HEK293 (cell line): ENCODE measurements around the gene PSRC1.

Experiments
- GLIS1 ChIP-seq: fragments of 450-650 bp; formaldehyde crosslinking; IDR thresholded peaks from 2 replicates; pipeline ENCODE4 v1.5.1; 2016; ENCODE audit warnings: missing biosample characterization, missing genetic modification characterization
- SCRT2 ChIP-seq: fragments of 450-650 bp; formaldehyde crosslinking; IDR thresholded peaks from 2 replicates; pipeline ENCODE4 v1.5.1; 2016; ENCODE audit warnings: missing biosample characterization, missing genetic modification characterization
- SP2 ChIP-seq: fragments of 450-650 bp; formaldehyde crosslinking; IDR thresholded peaks from 2 replicates; pipeline ENCODE4 v1.5.1; 2016; ENCODE audit warnings: missing biosample characterization, missing genetic modification characterization
- TRIM28 ChIP-seq: IDR thresholded peaks from 2 replicates; pipeline ENCODE4 v1.6.1; 2011; ENCODE audit warnings: low read length, control low read depth, borderline replicate concordance
- ZFHX2 ChIP-seq: fragments of 450-650 bp; formaldehyde crosslinking; conservative IDR thresholded peaks from 2 replicates; pipeline ENCODE4 v1.5.1; 2016; ENCODE audit warnings: missing biosample characterization, missing genetic modification characterization
- ZNF10 ChIP-seq: fragments of 450-650 bp; formaldehyde crosslinking; IDR thresholded peaks from 2 replicates; pipeline ENCODE4 v1.5.1; 2017; ENCODE audit warnings: missing biosample characterization, missing genetic modification characterization
- ZNF211 ChIP-seq: fragments of 450-650 bp; formaldehyde crosslinking; IDR thresholded peaks from 2 replicates; pipeline ENCODE4 v1.5.1; 2016; ENCODE audit warnings: low read depth, missing biosample characterization, missing genetic modification characterization
- ZNF341 ChIP-seq: fragments of 450-650 bp; formaldehyde crosslinking; IDR thresholded peaks from 2 replicates; pipeline ENCODE4; 2016; ENCODE audit warnings: low read depth, missing biosample characterization, missing genetic modification characterization
- ZNF37A ChIP-seq: fragments of 450-650 bp; IDR thresholded peaks from 2 replicates; pipeline ENCODE4 v1.5.1; 2018; ENCODE audit warnings: missing biosample characterization, missing genetic modification characterization
- ZNF416 ChIP-seq: fragments of 450-650 bp; formaldehyde crosslinking; IDR thresholded peaks from 2 replicates; pipeline ENCODE4 v1.5.1; 2016; ENCODE audit warnings: missing biosample characterization, missing genetic modification characterization
- ZNF529 ChIP-seq: fragments of 450-650 bp; formaldehyde crosslinking; IDR thresholded peaks from 2 replicates; pipeline ENCODE4 v1.5.1; 2017; ENCODE audit warnings: missing genetic modification characterization, missing biosample characterization; ENCODE audit not compliant: insufficient replicate concordance
- ZNF571 ChIP-seq: fragments of 450-650 bp; formaldehyde crosslinking; IDR thresholded peaks from 2 replicates; pipeline ENCODE4 v1.5.0; 2017; ENCODE audit warnings: missing biosample characterization, missing genetic modification characterization
- ZNF701 ChIP-seq: fragments of 450-650 bp; formaldehyde crosslinking; IDR thresholded peaks from 2 replicates; pipeline ENCODE4 v1.5.1; 2016; ENCODE audit warnings: missing biosample characterization, missing genetic modification characterization
- ZNF830 ChIP-seq: fragments of 450-650 bp; IDR thresholded peaks from 2 replicates; pipeline ENCODE4 v1.5.0; 2018; ENCODE audit warnings: missing biosample characterization, missing genetic modification characterization, low read depth, mild to moderate bottlenecking, moderate library complexity
- TF ChIP-seq, protein P1 (sequence below): fragments of 450-650 bp; formaldehyde crosslinking; IDR thresholded peaks from 2 replicates; pipeline ENCODE4 v1.5.1; 2016; ENCODE audit warnings: missing biosample characterization, missing genetic modification characterization
- TF ChIP-seq, protein P2 (sequence below): fragments of 450-650 bp; formaldehyde crosslinking; IDR thresholded peaks from 2 replicates; pipeline ENCODE4 v1.5.1; 2016; ENCODE audit warnings: missing biosample characterization, missing genetic modification characterization, borderline replicate concordance
- TF ChIP-seq, protein P3 (sequence below): fragments of 450-650 bp; formaldehyde crosslinking; IDR thresholded peaks from 2 replicates; pipeline ENCODE4 v1.5.1; 2016; ENCODE audit warnings: missing biosample characterization, missing genetic modification characterization
- TF ChIP-seq, protein P4 (sequence below): fragments of 450-650 bp; formaldehyde crosslinking; optimal IDR thresholded peaks from 2 replicates; pipeline ENCODE3; 2016; ENCODE audit warnings: missing biosample characterization, mild to moderate bottlenecking, missing genetic modification characterization
- TF ChIP-seq, protein P5 (sequence below): fragments of 450-650 bp; formaldehyde crosslinking; IDR thresholded peaks from 2 replicates; pipeline ENCODE4 v1.5.1; 2016; ENCODE audit warnings: missing biosample characterization, missing genetic modification characterization, borderline replicate concordance
- TF ChIP-seq, protein P6 (sequence below): fragments of 450-650 bp; IDR thresholded peaks from 2 replicates; pipeline ENCODE4 v1.5.1; 2018; ENCODE audit warnings: missing biosample characterization, missing genetic modification characterization
- TF ChIP-seq, protein P7 (sequence below): fragments of 450-650 bp; formaldehyde crosslinking; IDR thresholded peaks from 2 replicates; pipeline ENCODE4 v1.5.1; 2016; ENCODE audit warnings: missing biosample characterization, missing genetic modification characterization, low read depth
- TF ChIP-seq, protein P8 (sequence below): fragments of 450-650 bp; formaldehyde crosslinking; IDR thresholded peaks from 2 replicates; pipeline ENCODE4 v1.5.1; 2016; ENCODE audit warnings: missing biosample characterization, missing genetic modification characterization

PSRC1 gene

DNA sequence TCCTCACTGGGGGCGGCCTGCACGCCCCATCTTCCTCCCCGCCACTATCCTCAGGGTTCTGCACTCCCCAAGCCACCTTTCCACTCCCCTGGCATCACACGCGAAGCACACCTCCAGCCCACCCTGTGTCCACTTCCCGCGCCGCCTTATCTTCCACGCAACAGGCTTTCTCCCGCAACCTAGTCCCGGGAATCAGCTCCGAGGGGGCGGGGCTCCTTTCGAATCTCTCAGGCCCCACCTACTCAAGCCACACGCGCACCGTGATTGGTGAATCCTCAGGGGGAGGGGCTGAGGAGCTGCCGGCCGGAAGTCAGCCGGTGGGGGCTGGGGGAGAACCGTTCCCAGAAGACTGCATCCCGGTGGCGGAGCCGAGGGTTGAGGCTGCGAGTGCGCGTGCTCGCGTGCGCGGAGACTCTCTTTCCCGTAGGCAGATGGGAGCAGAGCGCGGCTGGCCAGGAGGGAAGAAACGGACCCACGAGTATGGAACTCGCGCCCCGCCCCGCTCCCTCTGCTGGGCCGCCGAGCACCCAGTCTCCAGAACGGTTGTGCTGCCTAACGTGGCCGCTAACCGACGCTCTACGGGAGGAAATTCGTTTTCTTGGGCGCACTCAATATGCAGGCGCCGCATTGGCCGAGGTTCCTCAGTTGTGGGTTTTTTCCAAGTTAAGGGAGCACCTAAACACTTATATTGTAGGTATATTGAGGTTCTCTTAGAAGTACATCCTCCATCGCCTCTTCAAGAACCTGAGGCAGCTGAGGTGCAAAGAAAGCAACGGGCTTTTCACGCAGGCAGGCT is at the start of gene PSRC1 (continued):
- TF ChIP-seq ZNF830 (no peak), ZNF37A (tag by site-specific recombination) (no peak), SCRT2 (tag by site-specific recombination) (peak; percentile 100), ZNF701 (tag by site-specific recombination) (no peak), ZFHX2 (tag by site-specific recombination) (peak; percentile 61; the same call in 1 of the 2 replicates), ZNF341 (tag by site-specific recombination) (peak; percentile 90), GLIS1 (0 out of 2 replicates have a peak, but pooled peaks have one; percentile 84), TRIM28 (peak; percentile 38; the same call in 1 of the 2 replicates), ZNF416 (tag by site-specific recombination) (no peak), ZNF211 (tag by site-specific recombination) (no peak), ZNF10 (tag by site-specific recombination) (no peak), SP2 (tag by site-specific recombination) (peak; percentile 92), ZNF571 (no peak), ZNF529 (no peak)
- TF ChIP-seq, protein P1, sequence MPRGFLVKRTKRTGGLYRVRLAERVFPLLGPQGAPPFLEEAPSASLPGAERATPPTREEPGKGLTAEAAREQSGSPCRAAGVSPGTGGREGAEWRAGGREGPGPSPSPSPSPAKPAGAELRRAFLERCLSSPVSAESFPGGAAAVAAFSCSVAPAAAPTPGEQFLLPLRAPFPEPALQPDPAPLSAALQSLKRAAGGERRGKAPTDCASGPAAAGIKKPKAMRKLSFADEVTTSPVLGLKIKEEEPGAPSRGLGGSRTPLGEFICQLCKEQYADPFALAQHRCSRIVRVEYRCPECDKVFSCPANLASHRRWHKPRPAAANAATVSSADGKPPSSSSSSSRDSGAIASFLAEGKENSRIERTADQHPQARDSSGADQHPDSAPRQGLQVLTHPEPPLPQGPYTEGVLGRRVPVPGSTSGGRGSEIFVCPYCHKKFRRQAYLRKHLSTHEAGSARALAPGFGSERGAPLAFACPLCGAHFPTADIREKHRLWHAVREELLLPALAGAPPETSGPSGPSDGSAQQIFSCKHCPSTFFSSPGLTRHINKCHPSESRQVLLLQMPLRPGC (tag by site-specific recombination) = no peak
- TF ChIP-seq, protein P2, sequence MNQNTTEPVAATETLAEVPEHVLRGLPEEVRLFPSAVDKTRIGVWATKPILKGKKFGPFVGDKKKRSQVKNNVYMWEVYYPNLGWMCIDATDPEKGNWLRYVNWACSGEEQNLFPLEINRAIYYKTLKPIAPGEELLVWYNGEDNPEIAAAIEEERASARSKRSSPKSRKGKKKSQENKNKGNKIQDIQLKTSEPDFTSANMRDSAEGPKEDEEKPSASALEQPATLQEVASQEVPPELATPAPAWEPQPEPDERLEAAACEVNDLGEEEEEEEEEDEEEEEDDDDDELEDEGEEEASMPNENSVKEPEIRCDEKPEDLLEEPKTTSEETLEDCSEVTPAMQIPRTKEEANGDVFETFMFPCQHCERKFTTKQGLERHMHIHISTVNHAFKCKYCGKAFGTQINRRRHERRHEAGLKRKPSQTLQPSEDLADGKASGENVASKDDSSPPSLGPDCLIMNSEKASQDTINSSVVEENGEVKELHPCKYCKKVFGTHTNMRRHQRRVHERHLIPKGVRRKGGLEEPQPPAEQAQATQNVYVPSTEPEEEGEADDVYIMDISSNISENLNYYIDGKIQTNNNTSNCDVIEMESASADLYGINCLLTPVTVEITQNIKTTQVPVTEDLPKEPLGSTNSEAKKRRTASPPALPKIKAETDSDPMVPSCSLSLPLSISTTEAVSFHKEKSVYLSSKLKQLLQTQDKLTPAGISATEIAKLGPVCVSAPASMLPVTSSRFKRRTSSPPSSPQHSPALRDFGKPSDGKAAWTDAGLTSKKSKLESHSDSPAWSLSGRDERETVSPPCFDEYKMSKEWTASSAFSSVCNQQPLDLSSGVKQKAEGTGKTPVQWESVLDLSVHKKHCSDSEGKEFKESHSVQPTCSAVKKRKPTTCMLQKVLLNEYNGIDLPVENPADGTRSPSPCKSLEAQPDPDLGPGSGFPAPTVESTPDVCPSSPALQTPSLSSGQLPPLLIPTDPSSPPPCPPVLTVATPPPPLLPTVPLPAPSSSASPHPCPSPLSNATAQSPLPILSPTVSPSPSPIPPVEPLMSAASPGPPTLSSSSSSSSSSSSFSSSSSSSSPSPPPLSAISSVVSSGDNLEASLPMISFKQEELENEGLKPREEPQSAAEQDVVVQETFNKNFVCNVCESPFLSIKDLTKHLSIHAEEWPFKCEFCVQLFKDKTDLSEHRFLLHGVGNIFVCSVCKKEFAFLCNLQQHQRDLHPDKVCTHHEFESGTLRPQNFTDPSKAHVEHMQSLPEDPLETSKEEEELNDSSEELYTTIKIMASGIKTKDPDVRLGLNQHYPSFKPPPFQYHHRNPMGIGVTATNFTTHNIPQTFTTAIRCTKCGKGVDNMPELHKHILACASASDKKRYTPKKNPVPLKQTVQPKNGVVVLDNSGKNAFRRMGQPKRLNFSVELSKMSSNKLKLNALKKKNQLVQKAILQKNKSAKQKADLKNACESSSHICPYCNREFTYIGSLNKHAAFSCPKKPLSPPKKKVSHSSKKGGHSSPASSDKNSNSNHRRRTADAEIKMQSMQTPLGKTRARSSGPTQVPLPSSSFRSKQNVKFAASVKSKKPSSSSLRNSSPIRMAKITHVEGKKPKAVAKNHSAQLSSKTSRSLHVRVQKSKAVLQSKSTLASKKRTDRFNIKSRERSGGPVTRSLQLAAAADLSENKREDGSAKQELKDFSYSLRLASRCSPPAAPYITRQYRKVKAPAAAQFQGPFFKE (tag by site-specific recombination) = no peak
- TF ChIP-seq, protein P3, sequence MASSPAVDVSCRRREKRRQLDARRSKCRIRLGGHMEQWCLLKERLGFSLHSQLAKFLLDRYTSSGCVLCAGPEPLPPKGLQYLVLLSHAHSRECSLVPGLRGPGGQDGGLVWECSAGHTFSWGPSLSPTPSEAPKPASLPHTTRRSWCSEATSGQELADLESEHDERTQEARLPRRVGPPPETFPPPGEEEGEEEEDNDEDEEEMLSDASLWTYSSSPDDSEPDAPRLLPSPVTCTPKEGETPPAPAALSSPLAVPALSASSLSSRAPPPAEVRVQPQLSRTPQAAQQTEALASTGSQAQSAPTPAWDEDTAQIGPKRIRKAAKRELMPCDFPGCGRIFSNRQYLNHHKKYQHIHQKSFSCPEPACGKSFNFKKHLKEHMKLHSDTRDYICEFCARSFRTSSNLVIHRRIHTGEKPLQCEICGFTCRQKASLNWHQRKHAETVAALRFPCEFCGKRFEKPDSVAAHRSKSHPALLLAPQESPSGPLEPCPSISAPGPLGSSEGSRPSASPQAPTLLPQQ (tag by site-specific recombination) = 0 out of 2 replicates have a peak, but pooled peaks have one; percentile 19
- TF ChIP-seq, protein P4, sequence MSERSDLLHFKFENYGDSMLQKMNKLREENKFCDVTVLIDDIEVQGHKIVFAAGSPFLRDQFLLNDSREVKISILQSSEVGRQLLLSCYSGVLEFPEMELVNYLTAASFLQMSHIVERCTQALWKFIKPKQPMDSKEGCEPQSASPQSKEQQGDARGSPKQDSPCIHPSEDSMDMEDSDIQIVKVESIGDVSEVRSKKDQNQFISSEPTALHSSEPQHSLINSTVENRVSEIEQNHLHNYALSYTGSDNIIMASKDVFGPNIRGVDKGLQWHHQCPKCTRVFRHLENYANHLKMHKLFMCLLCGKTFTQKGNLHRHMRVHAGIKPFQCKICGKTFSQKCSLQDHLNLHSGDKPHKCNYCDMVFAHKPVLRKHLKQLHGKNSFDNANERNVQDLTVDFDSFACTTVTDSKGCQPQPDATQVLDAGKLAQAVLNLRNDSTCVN (tag by site-specific recombination) = peak; percentile 98
- TF ChIP-seq, protein P5, sequence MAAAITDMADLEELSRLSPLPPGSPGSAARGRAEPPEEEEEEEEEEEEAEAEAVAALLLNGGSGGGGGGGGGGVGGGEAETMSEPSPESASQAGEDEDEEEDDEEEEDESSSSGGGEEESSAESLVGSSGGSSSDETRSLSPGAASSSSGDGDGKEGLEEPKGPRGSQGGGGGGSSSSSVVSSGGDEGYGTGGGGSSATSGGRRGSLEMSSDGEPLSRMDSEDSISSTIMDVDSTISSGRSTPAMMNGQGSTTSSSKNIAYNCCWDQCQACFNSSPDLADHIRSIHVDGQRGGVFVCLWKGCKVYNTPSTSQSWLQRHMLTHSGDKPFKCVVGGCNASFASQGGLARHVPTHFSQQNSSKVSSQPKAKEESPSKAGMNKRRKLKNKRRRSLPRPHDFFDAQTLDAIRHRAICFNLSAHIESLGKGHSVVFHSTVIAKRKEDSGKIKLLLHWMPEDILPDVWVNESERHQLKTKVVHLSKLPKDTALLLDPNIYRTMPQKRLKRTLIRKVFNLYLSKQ = no peak
- TF ChIP-seq, protein P6, sequence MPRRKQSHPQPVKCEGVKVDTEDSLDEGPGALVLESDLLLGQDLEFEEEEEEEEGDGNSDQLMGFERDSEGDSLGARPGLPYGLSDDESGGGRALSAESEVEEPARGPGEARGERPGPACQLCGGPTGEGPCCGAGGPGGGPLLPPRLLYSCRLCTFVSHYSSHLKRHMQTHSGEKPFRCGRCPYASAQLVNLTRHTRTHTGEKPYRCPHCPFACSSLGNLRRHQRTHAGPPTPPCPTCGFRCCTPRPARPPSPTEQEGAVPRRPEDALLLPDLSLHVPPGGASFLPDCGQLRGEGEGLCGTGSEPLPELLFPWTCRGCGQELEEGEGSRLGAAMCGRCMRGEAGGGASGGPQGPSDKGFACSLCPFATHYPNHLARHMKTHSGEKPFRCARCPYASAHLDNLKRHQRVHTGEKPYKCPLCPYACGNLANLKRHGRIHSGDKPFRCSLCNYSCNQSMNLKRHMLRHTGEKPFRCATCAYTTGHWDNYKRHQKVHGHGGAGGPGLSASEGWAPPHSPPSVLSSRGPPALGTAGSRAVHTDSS = no peak
- TF ChIP-seq, protein P7, sequence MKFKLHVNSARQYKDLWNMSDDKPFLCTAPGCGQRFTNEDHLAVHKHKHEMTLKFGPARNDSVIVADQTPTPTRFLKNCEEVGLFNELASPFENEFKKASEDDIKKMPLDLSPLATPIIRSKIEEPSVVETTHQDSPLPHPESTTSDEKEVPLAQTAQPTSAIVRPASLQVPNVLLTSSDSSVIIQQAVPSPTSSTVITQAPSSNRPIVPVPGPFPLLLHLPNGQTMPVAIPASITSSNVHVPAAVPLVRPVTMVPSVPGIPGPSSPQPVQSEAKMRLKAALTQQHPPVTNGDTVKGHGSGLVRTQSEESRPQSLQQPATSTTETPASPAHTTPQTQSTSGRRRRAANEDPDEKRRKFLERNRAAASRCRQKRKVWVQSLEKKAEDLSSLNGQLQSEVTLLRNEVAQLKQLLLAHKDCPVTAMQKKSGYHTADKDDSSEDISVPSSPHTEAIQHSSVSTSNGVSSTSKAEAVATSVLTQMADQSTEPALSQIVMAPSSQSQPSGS (tag by site-specific recombination) = no peak
- TF ChIP-seq, protein P8, sequence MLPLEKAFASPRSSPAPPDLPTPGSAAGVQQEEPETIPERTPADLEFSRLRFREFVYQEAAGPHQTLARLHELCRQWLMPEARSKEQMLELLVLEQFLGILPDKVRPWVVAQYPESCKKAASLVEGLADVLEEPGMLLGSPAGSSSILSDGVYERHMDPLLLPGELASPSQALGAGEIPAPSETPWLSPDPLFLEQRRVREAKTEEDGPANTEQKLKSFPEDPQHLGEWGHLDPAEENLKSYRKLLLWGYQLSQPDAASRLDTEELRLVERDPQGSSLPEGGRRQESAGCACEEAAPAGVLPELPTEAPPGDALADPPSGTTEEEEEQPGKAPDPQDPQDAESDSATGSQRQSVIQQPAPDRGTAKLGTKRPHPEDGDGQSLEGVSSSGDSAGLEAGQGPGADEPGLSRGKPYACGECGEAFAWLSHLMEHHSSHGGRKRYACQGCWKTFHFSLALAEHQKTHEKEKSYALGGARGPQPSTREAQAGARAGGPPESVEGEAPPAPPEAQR (tag by site-specific recombination) = no peak
